AG04449 (cell line): ENCODE results near the gene EPS8.

Experiments
- CTCF ChIA-PET: fragments of 350-600 bp; formaldehyde crosslinking; extraction: SDS; loops from one replicate; lab custom pipeline; 2021; ENCODE audit warnings: antibody characterized with exemption; lab: Yijun Ruan, JAX
- POLR2A ChIA-PET: fragments of 400-600, 350-600 bp; formaldehyde crosslinking; extraction: SDS; loops from one replicate; lab custom pipeline; 2020; ENCODE audit warnings: antibody characterized with exemption, inconsistent platforms; lab: Yijun Ruan, JAX
- DNase-seq: peaks from one replicate; pipeline ENCODE4 v3.0.0-alpha.2; 2010; ENCODE audit warnings: low read depth, low spot score
- H3K4me3 ChIP-seq: 2 replicates; pipeline ENCODE4 v1.5.1; 2011; ENCODE audit warnings: low read depth, mild to moderate bottlenecking, control low read depth, low read length
- TF ChIP-seq, protein P1 (sequence below): IDR thresholded peaks from one replicate; pipeline ENCODE4 v1.5.1; 2011; ENCODE audit warnings: mild to moderate bottlenecking, moderate library complexity, low read length, control low read depth, inconsistent platforms; ENCODE audit not compliant: insufficient read depth; ENCODE audit errors: missing control alignments

The EPS8 gene

DNA sequence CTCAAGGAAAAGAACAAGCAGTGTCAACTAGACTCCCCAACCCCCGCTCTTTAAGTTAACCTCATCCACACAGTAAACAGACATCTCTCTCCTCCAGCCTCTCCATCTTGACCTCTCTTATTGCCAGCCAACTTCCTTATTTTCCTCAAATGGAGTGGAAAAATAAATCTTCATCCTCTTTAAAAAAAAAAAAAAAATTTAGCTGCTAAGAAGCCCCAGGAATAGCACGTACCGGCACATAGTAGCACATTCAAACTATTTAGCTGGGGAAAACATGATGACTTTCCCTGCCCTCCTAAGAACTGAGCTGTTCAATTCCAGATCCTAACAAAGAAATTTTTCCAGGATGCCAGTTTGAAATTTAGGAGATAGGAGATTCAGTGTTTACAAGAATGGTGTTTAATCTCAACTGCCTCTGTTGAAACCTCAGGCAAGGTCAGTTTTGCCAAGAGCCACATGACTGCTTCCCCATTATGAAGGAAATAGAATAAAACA, 90.8 kb downstream of the EPS8 start:
- DNase-seq, result no peak
- POLR2A ChIA-PET, result no interaction called here
- CTCF ChIA-PET, result interaction anchor here (0.7 to 1.6 kb wide), 3 partner anchors 15 to 114 kb away, joined by 3 read pairs; no protein-coding TSS in a partner anchor
- H3K4me3 ChIP-seq, result no peak overlapping the region
- TF ChIP-seq, protein P1, sequence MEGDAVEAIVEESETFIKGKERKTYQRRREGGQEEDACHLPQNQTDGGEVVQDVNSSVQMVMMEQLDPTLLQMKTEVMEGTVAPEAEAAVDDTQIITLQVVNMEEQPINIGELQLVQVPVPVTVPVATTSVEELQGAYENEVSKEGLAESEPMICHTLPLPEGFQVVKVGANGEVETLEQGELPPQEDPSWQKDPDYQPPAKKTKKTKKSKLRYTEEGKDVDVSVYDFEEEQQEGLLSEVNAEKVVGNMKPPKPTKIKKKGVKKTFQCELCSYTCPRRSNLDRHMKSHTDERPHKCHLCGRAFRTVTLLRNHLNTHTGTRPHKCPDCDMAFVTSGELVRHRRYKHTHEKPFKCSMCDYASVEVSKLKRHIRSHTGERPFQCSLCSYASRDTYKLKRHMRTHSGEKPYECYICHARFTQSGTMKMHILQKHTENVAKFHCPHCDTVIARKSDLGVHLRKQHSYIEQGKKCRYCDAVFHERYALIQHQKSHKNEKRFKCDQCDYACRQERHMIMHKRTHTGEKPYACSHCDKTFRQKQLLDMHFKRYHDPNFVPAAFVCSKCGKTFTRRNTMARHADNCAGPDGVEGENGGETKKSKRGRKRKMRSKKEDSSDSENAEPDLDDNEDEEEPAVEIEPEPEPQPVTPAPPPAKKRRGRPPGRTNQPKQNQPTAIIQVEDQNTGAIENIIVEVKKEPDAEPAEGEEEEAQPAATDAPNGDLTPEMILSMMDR, result no peak

DNA sequence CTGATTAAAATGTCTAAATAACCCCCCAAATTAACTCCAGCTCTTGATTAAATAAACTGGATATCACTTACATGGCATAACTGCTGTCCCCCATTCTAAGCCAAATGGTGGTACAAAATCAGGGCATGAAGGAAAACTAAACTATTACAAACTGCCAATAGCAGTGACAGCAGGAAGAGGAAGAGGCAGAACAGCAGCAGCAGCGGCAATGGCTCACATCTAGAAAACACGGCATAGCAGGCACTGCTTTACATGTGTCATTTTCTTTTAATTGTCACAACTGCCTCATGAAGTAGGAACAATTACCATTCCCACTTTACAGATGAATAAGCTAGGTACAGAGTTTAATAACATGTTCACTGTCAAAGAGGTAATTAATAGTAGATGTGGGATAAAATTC, 92.0 kb downstream of the EPS8 start:
- CTCF ChIA-PET, result interaction anchor here (1.6 kb wide), 1 partner anchor 21 kb away, joined by 3 read pairs; no protein-coding TSS in a partner anchor
- TF ChIP-seq, protein P1, result no peak
- POLR2A ChIA-PET, result no interaction called here
- DNase-seq, result no peak
- H3K4me3 ChIP-seq, result no peak overlapping the region

DNA sequence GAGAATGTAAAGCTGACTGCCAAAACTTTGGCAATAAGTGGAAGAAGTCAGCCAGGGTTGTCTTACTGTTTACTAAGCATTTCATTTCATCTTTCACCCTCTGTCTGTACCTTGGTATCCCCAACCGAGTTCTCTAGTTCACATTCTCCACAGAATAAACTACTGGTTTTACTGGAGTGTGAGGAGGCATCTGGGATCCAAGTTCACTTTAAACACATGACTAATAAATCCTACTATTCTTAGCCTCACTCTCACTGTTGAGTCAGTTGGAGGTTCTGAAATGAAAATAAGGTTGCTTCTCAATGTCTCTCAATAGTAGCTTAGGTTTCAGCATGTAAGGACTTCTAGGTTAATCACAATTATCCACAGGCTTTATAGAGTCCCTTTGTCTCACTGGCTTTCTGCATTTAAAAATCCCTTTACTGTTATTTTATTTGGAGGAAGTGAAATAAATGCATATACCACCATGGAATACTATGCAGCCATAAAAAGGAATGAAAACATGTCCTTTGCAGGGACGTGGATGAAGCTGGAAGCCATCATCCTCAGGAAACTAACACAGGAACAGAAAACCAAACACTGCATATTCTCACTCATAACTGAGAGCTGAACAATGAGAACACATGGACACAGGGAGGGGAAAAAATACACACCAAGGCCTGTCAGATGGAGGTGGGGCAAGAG, 95.8 kb downstream of the EPS8 start:
- TF ChIP-seq, protein P1, result no peak
- ChIA-PET CTCF (interaction anchor here (1.1 kb wide), 1 partner anchor 104 kb away, joined by 3 read pairs; no protein-coding TSS in a partner anchor), POLR2A (no interaction called here)
- no peak overlapping the region for H3K4me3 ChIP-seq
- DNase-seq, result no peak

DNA sequence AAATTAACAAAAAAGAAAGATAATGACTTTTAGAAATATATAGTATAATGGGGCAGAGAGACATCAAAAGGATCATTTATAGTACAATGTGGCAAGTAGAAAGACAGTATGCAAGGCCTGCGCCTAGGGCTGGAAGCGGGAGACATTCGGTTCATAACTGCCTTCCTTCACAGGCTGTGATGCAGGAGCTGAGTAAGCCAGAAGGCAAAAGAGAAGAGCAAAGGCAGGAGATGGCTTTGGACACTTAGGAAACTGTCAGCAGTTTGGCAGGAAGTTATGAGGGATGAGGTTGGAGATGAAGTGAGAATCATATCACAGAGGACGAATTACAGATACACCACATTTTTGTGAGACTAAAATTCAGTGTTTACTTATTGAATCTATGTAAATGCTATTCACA, 97.8 kb downstream of the EPS8 start:
- TF ChIP-seq, protein P1, result no peak
- no peak for DNase-seq
- ChIA-PET POLR2A (no interaction called here), CTCF (no interaction called here)
- H3K4me3 ChIP-seq, result no peak overlapping the region

DNA sequence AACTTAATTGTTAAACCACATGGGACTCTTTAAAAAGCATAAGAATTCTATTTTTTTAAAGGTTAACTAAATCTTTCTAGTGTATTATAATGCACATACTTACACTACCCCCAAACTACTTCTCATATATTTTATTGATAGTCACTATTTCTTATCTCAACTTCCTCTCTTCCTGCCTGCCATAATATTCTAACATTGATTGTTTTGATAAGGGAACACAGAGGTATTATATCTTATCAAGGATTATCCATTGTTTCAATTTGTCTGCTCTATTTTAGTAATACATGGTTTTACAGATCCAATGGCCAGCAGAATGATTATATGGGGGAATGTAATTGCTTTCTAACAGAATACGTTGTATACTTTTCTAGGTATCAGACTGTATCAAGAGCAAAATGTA, 98.9 kb downstream of the EPS8 start:
- ChIA-PET POLR2A (no interaction called here), CTCF (no interaction called here)
- H3K4me3 ChIP-seq, result no peak overlapping the region
- TF ChIP-seq, protein P1, result no peak
- no peak for DNase-seq

DNA sequence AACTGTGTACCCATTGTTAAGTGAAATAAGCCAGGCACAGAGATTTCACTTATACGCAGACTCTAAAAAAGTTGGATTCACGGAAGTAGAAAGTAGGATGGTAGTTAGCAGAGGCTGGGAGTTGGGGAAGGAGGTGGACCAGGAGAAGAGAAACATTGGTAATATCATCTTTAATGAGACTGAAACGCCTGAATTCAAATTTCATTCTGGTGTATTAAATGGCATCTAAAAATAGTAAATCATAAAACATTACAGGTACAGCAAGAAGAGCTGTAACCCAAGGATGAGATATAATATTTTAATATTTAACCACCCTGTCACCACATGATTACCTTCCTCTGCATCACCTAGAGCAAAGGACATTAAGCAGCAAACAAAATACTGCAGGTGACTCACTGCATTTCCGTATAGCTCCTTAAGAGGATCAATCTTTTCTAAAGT, 99.4 kb downstream of the EPS8 start:
- no peak overlapping the region for H3K4me3 ChIP-seq
- TF ChIP-seq, protein P1, result no peak
- ChIA-PET POLR2A (no interaction called here), CTCF (no interaction called here)
- DNase-seq, result no peak
